Fibroblast of villous mesenchyme (primary cell): ENCODE results near the gene SPATA17. TPM values are rescaled to one million over a fixed set of nuclear protein-coding genes. Genes with fewer than 3 reads are reported as not detected.

ENCODE experiments used
- DNase-seq: peaks from one replicate; pipeline ENCODE4 v3.0.0-alpha.2; 2010; ENCODE audit warnings: low read depth
- H3K4me3 ChIP-seq: 2 replicates; pipeline ENCODE4 v1.5.1; 2011; ENCODE audit warnings: low read depth, mild to moderate bottlenecking, low read length
- total RNA-seq: library from RNA; depleted of rRNA; stranded (reverse); fragments of >200 nt; gene quantifications from 2 replicates; pipeline ENCODE4 v1.2.3, GENCODE V29; 2012
- TF ChIP-seq, protein P1 (sequence below): IDR thresholded peaks from 2 replicates; pipeline ENCODE4 v1.5.1; 2012; ENCODE audit warnings: low read depth, mild to moderate bottlenecking, low read length; ENCODE audit not compliant: insufficient read depth

The SPATA17 gene
- total RNA-seq, 1 donor = 0.86 TPM

DNA sequence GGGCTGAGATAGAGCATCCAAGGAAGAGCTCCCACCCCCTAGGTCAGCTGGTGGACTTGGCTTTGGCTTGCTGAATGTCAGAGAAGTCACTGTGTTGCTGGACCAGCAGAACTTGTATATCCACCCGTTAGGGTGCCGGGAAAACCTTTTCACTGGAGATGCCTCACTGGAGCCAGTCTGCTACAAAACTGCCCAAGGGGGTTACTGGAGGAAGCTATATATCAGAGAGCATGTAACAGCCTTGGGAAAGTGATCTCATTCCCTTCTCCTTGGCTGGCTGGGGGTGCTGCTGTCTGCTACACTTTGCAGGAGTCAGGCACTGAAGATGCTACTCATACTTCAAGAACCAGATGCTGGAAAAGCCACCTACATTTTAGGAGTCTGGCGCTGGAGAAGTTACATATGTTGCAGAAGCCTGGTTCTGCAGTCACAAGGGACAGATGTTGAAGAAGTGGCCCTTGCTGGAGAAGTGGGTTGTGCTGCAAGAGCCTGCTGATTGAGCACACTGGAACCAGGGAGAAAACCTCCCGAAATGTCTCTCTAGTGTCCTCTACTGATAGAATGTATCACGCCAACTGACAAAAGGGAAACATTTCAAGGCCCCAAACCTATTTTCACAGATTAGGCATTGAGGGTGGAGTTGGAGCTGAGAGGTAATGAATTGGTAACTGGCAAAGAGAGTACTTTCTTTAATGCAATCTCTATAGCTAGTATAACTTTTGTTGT, 250.6 kb downstream of the SPATA17 start:
- no peak for DNase-seq
- H3K4me3 ChIP-seq = no peak overlapping the region
- TF ChIP-seq, protein P1, sequence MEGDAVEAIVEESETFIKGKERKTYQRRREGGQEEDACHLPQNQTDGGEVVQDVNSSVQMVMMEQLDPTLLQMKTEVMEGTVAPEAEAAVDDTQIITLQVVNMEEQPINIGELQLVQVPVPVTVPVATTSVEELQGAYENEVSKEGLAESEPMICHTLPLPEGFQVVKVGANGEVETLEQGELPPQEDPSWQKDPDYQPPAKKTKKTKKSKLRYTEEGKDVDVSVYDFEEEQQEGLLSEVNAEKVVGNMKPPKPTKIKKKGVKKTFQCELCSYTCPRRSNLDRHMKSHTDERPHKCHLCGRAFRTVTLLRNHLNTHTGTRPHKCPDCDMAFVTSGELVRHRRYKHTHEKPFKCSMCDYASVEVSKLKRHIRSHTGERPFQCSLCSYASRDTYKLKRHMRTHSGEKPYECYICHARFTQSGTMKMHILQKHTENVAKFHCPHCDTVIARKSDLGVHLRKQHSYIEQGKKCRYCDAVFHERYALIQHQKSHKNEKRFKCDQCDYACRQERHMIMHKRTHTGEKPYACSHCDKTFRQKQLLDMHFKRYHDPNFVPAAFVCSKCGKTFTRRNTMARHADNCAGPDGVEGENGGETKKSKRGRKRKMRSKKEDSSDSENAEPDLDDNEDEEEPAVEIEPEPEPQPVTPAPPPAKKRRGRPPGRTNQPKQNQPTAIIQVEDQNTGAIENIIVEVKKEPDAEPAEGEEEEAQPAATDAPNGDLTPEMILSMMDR = no peak

DNA sequence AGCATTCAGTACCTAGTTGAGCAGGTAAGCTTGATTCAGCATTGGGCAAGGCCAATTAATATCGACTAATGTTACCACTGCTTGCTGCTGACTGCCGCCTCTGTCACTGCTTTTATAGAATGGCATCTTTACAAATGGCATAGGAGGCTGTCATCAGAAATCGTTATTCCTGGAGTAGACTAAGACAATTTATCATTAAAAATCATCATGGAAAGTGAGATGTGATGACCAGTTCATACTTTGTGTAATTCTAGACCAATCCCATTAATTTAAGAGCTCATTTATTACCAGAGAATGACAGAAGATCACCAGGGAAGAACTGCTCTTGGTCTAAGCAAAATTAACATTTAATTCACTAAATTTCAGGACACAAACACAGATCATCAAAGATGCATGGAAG, 254.0 kb downstream of the SPATA17 start:
- H3K4me3 ChIP-seq = no peak overlapping the region
- TF ChIP-seq, protein P1 = no peak

DNA sequence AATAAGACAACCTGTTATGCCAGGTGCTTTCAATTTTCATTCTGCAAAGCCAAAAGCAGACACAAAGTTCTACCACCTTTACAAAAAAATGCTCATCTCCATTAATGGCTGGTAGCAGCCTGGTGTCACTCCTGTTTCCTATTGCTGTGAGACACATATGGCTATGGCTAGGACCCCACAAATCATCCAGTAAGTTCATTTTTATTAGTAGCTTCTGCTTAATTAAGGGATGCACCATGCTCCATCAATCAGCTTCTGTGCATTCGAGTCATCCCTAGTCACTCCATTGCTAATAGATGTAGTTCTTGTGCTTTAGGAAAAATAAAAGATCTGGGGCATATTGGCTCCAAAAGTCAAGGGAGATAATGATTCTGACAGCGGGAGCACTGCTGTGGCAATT, 257.2 kb downstream of the SPATA17 start:
- no peak for DNase-seq
- no peak overlapping the region for H3K4me3 ChIP-seq
- TF ChIP-seq, protein P1 = no peak

More for the DNA sequence above, 254.0 kb downstream of the SPATA17 start:
- no peak for DNase-seq

DNA sequence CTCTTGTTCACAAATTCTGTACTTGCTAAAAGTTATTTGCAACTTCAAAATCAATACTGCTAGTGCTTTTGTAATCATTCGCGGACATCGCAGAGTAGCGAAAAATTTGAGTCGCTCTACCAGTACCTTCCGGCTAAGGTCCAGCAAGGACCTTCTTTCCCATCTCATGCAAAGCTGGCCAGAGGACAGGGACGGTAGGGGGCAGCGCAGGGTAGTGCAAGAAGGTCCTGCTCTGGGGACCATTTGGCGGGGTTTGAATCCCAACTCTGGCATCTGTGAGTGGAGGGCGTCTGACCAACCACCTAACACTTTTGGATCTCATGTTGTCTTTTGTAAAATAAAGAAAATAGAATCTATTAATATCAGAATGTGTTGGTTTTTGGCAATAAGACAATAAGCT, 258.3 kb downstream of the SPATA17 start:
- H3K4me3 ChIP-seq = no peak overlapping the region
- TF ChIP-seq, protein P1 = peak; percentile 65
- peak; percentile 18 for DNase-seq

DNA sequence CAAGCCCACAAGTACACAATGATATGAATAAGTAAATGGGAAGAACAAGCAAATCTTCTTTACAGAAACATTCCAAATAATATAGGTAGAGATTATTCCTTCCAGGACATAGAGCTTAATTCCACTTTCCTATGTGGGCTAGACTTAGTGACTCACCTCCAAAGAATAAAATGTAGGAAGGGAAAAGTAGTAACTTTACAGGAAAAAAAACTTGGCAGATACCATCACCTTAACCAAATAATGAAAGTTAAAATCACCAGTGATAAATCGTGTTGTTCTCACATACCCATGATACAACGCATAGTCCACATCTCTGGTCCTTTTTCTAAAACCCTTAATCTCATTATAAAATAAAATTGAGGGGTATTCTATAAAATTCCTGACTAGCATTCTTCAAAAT, 260.8 kb downstream of the SPATA17 start:
- TF ChIP-seq, protein P1 = no peak
- no peak for DNase-seq
- no peak overlapping the region for H3K4me3 ChIP-seq

DNA sequence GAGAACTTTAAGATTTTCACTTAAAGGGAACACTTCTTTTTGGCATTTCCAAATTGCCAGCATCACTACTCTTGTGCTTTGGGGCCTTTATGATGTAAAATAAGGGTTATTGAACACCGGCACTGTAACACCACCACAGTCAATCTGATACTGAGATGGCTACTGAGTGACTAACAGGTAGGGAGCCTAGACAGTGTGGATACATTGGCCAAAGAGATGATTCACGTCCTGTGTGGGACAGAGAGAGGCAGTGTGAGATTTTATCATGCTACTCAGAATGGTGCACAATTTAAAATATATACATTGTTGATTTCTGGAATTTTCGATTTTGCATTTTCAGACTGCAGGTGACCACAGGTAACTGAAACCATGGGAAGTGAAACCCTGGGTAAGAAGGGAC, 261.6 kb downstream of the SPATA17 start:
- TF ChIP-seq, protein P1 = no peak
- no peak for DNase-seq
- no peak overlapping the region for H3K4me3 ChIP-seq

DNA sequence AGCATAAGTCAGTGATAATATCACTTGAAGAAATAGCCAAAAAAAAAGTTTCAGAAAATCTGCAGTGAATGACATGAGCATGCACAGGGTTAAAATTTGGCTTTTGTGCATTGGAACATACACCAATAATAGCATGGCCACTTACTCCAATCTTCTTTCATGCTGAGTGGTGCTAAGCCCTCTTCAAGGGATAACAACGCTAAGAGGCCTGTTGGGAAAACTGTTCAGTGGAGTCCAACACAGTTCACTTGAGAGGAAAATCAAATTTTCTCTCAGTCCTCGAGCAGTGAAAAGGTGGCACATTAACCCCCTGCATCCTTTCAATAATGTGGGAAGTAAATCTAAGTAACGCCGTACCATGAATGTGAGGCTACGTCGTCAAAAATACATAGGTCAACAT, 264.7 kb downstream of the SPATA17 start:
- TF ChIP-seq, protein P1 = no peak
- DNase-seq = no peak
- H3K4me3 ChIP-seq = no peak overlapping the region
